HG02973 (cell line): Measurements from ENCODE around the gene POLR1A.
"Not testable (repeated sequence)": the region's sequence is repeated elsewhere in the genome, so short reads cannot be mapped to it uniquely, and the experiment has no call there.

Experiments used
- ATAC-seq: cut with Tn5 transposase; IDR thresholded peaks from one replicate; pipeline ENCODE4 v1.9.1; 2021; ENCODE audit warnings: moderate library complexity; ENCODE audit not compliant: unreplicated experiment

The POLR1A gene

GRCh38 chr2:86000131-86000937 lies 105.4 kb downstream of the POLR1A start:
- ATAC-seq: no peak

DNA sequence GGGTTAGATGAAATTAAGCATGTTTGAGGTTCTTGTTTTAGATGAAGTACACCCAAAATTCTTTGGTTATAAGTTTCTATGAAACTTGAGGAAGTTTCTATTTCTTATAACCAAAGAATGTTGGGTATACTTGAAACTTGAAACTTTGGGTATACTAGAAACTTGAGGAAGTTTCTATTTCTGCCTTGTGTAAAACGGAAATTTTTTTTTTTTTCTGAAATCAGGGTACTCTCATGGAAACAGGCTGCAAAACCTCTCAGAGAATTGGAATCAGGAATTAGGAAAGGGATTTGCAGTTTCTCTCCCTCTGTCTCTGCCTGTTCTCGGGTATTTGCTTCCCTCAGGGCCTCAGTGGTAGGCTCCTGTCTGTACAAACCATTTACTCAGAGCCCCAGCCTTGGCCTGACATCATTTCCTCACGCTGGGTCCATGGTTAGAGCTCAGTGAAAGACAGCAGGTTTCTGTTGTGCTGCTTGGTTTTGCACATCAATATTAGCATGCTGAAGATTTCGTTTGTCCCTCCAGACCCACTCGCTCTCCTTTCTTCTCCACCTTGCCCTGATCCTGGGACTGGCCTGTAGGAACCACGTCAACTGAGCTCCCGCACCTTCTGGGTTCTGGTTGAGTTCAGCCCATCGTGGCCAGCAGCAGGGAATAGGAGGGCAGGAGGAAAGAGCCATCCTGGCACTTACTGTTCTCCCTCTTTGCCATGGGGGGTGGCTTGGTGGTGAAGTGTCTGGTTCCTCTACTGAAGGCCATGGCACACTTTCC lies 106.4 kb downstream of the POLR1A start:
- ATAC-seq: peak; percentile 74

- no peak for ATAC-seq
Observed at GRCh38 chr2:85998071-85998991, 107.4 kb downstream of the POLR1A start.

DNA sequence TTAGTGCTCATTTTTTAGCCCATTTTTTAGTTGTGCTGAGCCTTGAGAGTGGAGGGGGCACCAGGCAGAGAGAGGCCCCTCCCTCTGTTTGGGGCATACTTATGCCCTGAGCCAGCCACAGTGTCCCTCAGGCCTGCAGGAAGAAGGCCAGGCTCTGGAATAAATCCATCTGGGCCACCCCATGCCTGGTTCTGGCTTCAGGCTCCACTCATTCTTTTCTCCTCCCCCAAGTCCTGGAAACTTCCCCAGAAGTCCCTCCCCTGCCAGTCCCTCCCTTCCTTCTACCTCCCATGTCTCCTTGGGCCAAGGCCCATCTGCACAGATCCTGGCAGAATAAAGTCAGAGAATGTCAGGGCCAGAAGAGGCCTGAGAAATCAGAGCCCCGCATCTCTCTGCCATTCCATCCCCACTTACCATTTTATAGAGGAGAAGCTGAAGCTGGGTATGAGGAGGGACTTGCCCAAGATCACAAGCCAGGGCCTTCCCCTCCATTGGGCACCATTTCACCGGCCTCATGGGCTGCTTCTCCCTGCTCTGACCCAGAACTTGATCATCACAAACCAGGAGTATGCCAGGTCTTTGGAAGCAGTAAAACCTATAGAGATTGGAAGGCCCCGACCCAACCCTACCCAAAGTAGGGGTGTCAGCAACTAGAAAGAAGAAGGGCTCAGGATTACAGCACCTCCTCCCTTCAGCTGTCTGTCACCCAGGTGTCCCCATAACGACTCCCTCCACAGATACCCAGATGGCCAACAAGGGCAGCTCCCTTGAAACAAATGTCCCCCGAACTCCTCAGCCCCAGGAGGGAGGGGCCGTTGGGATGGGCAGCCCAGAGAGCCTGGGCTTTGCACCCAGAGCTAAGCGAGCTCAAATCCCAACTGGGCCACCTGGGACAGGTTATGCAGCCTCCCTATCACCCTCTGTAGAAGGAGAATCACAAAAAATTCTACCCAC lies 108.4 kb downstream of the POLR1A start:
- no peak for ATAC-seq

DNA sequence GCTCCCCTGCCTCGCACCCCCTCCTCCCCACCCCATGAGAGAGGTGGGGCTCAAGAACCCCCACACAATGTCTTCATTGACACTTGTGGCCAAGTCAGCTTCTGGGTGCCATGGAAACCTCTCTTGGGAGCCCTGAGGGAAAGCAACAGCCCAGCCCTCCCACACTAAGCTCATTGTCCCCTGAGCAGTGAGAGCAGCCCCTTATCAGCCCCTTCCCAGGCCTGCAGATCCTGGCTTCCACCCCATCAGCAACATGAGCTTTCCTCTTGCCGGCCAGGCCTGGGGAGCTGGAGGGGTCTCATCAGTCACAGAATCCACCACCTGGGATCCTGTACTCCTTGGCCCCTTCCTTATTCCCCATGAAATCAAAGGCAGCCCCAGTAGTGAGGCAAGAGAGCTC lies 109.1 kb downstream of the POLR1A start:
- no peak for ATAC-seq

DNA sequence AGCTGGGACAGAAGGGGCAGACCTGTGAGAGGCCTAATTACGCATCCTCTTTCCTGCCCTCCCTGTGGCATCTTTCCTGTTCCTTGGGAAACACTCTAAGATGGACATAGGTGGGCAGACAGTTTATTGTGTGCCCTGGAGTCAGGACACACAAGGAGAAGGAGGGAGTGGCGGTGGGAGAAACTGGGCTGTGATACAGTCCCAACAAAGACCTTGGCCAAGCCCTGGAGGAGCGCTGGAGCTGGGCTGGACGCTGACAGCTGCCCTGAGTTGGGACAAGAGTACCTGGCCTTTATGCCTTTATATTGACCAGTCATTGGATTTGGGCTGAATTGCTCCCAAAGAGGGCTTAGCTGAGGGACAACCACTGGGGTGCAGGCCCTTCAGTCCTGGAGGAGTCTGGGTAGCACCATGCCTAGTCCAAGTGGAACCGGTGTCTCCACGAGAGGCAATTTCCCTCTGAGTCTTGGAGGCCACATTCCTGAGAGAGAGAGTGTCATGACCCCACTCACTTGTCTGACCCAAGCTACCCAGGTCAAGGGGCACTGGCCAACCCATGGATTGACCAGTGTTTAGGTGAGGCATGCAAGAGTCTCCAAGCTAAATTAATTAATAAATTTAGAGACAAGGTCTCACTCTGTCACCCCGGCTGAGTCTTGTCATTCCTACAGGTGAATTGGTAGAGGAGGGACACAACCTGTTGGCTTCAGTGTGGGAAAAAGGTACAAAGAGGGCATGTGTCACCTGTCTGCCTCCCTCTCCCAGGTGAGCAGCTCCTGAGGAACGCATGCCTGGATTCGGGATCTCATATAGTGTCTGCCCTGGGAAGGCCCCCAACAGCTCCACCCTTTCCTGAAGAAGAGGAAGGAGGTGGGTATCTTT lies 109.8 kb downstream of the POLR1A start:
- no peak for ATAC-seq

- no peak for ATAC-seq
Observed at GRCh38 chr2:85994897-85995647, 110.6 kb downstream of the POLR1A start.

- ATAC-seq: no peak
Observed at GRCh38 chr2:85994421-85994777, 111.3 kb downstream of the POLR1A start.

DNA sequence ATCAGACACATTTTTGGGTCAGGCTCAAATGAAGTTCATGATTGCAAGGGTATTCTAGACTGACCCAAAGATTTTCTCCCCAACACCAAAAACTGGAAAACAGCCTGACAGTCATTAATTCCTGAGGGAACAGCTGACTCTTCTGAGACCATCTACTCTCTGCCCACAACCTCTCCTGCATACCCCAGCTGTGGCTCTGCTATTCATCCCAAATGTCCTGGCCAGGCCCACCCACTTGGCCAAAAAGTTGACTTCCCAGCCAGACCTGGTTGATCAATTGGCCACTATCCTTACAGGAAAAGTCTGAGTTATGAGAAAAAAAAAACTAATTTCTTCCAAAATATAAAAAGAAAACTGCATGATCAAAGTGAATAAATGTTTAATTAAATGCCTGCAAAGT lies 113.1 kb downstream of the POLR1A start:
- no peak for ATAC-seq

DNA sequence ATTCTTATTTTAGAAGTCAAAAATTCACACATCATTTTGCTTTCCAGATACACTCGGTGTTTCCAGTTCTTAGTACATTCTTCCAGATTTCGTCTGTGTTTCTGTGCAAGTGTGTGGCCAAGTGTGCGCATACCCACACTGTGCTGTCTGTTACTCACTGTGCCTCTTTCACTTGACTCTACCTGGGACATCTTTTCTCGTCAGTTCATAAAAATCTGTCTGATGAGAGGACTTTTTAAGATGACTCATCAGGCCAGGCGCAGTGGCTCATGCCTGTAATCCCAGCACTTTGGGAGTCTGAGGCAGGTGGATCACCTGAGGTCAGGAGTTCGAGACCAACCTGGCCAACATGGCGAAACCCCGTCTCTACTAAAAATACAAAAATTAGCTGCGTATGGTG lies 113.6 kb downstream of the POLR1A start:
- not testable (repeated sequence) for ATAC-seq

DNA sequence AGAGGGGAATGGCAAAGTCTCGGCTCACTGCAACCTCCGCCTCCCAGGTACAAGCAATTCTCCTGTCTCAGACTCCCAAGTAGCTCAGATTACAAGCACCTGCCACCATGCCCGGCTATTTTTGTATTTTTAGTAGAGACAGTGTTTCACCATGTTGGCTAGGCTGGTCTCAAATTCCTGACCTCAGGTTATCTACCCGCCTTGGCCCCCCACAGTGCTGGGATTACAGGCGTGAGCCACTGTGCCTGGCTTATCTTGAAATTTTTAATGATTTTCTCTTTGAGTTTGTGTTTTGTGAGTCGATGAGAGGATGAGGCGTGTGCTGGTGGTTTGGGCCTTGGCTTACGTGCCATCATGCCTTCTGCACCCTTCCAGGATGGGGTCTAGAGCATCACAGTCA lies 115.6 kb downstream of the POLR1A start:
- no peak for ATAC-seq

DNA sequence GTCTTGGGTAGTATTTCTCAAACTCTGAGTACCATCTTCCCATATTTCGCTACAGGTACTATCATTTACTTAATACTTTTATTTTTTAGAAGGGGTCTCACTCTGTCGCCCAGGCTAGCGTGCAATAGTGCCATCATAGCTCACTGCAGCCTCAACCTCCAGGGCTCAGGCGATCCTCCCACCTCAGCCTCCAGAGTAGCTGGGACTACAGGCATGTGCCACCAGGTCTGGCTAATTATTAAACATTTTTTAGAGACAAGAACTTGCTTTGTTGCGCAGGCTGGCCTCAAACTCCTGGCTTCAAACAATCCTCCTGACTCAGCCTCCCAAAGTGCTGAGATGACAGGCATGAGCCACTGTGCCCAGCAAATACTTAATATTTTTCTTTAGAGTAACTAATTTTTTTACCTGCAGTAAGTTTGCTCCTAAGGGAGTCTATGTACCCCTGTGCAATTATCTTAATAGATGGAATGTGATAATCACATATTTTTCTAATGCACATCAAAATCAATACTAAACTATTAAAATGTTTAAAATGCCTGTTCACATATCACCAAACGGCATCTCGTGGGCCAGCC lies 116.3 kb downstream of the POLR1A start:
- no peak for ATAC-seq

GRCh38 chr2:85988914-85989270 lies 116.8 kb downstream of the POLR1A start:
- ATAC-seq: no peak

DNA sequence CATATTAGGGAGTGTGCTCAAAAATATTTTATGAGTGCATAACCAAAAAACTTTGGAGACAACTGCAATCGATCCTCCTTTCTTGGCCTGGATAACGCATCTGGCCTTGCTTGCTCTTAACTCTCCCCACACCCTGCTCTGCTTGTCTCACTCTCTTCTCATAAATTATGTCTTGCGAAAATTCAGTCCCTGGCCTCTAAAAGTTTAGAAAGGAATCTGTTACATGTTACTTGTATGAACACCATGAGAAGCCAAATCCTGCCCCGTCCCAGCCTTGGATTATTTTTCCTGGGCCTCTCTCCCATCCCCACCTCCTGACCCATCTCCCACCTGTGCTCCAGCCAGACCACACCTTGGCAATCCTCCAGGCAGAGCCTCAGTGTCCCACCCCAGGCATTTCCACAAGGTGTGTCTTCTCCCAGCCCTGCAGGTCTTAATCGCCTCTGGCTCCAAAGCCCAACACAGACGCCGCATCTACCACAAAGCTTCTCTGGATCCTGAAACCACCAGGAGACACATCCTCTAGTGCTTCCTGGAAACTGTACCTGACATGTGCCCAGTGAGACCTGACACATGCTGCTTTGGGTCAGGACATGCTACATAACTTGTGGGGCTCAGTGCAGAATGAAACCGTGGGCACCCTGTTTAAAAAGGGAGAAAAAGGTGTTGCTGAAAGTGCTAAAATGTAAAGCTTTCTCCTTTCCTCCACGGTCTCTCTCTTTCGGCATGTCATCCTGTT lies 117.3 kb downstream of the POLR1A start:
- ATAC-seq: no peak

DNA sequence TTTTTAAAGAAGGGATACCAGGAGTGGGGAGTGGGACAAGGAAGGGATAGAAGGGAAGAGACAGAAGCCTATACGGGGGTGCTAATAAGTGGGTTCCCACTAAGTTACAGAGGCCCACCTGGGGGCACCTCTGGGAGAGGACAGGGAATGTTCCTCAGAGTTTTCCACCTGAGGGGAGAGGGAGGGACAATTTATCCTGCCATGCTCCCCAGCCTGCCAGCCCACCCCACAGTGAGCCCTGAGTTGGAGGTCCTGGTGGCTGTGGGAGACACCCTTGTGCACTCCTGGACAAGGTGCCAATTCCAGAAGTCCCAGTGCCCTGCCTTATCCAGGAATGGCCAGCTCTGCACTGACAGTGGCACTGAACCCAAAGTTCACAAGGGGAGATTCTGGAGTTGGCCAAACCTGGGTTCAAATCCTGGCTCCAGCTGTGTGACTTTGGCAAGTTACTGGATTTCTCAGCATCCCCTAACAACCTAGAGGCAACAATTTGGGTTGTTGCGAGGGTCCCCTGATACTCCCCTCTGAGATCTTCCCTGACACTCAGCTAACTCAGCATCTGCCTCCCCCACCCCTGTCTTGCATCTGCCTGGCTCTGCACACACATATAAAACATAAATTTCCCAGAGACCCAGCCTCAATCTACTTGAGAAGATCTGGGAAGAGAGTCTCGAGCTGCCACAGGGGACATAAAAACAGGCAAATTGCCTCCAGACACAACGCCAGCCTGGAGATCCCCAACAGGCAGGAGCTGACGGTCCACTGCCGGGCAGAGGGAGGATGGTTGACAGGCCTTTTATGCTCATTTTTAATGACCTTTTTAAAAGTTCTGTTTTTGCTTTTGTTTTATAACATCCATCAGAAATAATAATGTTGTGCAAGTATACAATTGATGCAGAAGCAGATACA lies 118.2 kb downstream of the POLR1A start:
- no peak for ATAC-seq

DNA sequence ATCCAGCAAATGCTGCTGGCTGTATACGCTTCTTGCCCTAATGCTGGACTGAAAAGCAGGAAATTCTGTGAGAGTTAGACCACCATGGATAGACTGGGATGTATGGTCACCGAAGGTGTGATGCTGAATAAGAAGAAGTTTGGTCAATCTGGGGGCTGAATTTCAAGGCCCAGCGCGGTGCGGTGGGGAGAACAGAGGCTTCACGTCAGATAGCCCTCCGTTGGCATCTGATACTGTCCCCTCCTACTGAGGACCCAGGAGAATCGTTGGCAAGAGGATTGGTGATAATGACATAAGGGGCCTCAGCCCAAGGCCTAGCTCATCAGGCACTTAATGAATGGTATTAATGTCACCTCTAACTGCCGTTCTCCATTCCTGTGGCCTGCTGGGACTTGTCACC lies 119.6 kb downstream of the POLR1A start:
- ATAC-seq: no peak

DNA sequence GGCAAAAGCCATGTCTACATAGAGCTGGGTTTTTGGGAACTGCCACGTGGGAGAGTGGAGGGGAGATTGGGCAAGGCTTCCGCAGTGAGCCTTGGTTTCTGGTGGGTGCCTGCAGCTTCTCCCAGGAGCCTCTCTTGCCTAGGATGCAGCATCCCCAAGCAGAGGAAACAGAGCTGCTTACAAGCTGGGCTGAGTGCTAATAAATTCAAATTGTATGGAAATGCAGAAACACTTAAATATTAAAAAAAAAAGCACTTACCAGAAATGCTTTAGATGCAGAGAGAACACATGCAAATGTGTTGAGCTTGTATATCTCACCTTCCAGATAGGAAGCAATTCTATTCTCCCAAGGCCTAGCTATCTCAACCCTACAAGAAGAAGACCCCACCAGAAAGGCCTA lies 120.9 kb downstream of the POLR1A start:
- ATAC-seq: no peak
